GM12874 (cell line): ENCODE measurements around the gene TTR.

Source experiments
- TF ChIP-seq, protein P1 (sequence below): IDR thresholded peaks from 2 replicates; pipeline ENCODE4 v1.5.1; 2011; ENCODE audit warnings: low read depth, mild to moderate bottlenecking, control low read depth, low read length, moderate library complexity; ENCODE audit not compliant: insufficient read depth

Gene TTR

DNA sequence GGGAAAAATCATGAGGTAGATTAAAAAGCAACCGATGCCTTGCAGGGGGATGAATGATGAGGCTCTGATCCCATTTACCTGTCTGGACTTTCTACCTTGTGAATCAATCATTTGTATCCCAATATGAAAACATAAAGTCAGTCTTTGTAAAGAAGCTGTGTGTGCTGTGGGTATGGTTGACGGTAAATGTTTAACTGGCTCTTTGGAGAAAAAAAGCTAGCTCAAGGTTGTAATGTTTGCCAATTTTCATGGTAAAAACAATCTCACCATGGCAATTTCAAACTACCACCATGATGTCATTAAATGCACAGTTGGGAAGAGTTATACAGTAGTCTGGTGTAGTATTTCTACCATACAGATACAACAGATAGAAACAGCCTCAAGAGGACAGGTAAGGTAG is 14.6 kb downstream of the TTR start:
- TF ChIP-seq, protein P1, sequence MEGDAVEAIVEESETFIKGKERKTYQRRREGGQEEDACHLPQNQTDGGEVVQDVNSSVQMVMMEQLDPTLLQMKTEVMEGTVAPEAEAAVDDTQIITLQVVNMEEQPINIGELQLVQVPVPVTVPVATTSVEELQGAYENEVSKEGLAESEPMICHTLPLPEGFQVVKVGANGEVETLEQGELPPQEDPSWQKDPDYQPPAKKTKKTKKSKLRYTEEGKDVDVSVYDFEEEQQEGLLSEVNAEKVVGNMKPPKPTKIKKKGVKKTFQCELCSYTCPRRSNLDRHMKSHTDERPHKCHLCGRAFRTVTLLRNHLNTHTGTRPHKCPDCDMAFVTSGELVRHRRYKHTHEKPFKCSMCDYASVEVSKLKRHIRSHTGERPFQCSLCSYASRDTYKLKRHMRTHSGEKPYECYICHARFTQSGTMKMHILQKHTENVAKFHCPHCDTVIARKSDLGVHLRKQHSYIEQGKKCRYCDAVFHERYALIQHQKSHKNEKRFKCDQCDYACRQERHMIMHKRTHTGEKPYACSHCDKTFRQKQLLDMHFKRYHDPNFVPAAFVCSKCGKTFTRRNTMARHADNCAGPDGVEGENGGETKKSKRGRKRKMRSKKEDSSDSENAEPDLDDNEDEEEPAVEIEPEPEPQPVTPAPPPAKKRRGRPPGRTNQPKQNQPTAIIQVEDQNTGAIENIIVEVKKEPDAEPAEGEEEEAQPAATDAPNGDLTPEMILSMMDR = no peak

DNA sequence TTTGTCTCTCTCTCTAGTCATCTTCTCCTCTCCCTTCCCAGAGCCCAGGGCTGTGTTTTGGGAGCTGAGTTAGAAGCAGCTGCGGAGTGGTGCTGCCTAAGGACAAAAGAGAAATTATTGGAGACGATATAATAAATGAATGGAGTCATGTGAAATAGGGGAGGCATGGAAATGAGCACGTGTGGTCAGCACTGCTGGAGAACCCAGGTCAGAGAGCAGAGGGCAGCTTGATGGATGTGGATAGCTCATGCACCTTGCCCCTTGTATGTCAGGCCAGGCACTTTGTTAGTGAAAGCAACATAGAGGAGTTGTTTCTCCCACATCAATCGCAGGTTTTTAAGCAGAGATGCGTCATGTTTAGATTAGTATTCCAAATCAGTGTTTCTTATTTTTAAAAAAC is 15.7 kb downstream of the TTR start:
- TF ChIP-seq, protein P1 = no peak

DNA sequence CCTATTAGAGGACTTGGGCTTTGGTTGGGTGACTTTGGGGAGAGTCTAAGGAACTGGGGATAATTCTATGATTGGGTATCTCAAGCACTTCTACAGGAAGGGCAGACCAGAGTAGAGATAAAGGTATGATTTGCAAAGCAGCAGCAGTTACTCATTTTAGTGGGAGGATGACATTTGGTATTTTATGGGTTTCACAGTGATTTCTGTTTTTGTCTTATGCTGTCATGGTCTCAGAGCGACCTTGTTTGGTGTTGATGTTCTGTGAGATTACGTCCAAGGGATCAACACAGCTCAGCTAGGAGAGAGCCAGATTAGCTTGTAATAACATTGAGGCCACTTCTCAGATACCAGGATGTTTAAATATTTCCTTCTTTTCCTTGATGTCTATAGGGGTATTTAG is 18.2 kb downstream of the TTR start:
- TF ChIP-seq, protein P1 = no peak

DNA sequence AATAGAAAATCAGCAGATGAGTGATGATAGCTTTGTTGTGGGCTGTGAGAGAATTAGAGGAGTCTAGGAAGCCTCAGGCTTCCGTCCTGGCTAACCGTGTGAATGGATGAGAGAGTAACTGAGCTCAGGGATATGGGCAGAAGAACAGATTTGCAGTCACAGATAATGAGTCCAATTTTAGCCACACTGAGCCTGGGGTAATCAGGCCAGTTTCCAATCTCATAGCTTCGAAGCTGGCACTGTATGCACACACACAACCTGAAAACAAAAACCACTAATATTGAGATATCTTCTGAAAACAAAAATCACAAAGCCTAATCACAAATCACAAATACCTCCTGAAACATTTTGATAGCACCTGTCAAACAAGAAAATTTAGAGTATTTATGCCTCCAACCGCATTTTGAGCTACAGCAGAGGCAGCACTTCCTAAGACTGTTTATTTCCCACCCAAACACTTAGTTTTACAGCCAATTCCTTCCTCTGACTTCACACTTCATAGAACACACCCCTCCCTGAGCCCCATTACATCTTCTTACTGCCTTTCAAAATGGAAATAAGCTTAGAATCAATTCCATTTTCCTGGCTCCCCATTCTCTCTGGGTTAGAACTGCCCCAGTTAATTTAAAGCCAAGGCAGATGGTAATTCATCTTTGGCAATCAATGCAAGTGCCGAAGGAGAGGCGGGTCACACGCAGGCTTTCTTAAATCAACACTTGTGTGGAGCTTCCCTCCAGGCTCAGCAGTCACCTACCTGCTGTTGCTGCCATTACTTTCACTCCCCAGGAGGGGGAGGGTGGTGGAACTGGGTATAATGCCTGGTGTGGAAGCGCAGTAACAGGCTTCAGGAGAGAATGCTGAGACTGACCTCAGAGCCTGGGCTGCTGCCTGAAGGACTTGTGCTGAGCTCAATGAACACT is 18.9 kb downstream of the TTR start:
- TF ChIP-seq, protein P1 = peak; percentile 17; the same call in 1 of the 2 replicates

DNA sequence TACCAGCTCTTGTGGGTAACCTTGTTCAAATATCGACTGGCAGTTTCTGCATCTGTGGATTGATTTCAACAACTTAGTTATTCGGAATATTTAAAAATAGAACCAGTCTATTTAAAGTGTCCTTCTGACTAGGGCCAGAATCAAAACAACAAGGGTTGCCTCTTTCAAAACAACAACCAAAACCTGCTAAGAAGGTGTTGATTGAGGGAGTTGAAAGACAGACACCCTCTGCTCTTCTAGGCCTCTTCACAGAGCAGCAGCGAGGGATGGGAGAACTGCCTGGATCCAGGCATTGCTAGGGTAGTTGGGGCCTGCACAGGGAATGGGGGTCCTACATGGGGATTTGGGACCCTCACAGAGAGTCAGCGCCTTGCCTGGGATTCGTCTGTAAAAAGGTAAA is 19.8 kb downstream of the TTR start:
- TF ChIP-seq, protein P1 = no peak

DNA sequence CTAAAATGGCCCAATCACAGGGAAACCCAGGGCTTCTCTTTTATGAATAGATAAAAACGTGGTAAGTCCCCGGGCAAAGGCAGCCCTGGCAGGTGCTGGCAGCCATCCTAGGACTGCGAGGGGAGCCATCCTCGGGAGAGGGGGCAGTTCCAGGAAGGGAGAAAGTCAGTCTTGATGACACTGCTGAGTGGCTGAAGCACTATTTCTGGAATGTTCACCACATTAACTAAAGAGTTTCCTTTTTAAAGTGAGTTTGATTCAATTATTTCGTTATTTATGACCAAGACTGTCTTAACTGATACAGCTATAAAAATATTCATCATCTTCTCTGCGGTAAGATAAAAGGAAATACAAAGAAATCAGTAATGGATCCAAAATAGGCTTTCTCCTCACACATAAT is 20.4 kb downstream of the TTR start:
- TF ChIP-seq, protein P1 = no peak

DNA sequence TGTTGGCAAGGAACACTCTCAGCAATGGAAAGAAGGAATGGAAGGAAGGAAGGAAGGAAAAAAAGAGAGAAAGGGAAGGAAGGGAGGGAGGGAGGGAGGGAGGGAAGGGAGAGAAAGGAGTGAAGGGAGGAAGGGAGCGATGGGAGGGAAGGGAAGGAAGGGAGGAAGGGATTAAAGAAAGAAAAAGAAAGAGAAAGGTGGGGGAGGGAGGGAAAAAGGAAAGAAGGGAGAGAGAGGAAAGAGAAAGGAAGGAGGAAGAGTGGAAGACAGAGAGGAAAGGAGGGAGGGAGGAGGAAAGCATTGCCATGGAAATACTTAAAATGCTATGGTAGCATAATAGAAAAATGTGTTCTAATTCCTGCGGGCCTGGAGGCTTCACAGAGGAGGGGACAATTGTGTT is 22.4 kb downstream of the TTR start:
- TF ChIP-seq, protein P1 = no peak
